ENCODE data around the gene PTPRB. TPM values are rescaled to one million over a fixed set of nuclear protein-coding genes. Genes with fewer than 3 reads are reported as not detected.

PTPRB gene
- total RNA-seq, 1 experiment from 2014 or later: 0.17 TPM

DNA sequence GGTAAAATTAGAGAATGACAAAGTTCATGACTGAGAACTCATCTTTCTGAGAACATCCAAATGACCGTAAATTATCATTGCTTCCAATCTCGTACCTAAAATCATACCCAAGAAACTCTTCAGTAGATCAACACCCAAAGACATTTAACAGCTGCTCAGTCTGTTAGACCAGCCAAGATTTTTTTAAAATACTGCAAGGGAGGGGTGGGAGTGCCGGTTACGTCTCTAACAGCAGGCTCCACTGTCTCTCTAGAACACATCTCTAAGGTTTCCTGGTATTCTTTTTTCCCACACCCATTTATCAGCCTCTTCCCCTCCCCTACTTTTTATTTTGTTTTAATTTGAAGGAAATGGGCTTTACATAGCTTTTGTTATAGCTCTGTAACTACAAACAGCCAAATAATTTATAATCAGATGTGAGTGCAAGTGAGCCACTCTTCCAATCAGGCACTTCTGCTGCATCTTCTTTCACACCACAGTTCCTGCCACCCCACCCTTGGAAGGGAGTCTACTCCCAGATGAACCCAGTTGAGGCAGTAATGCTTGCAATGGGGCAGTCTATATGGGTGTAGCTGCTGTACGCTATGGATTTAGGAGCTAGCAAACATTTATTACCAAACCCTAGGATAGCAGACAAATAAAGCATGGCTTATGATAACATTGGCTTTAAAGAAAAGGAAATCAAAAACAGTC lies 21.9 kb downstream of the PTPRB start:
- no peak for DNase-seq (ENCODE audit: low read depth, low spot score)
- Histone ChIP-seq H4K20me1 (ENCODE audit: insufficient read depth) (no peaks in the 10 kb centered on the region), H3K27ac (ENCODE audit: low read depth, low read length) (no peak overlapping the region), H3K9ac (ENCODE audit: low read length) (no peak overlapping the region), H3K79me2 (ENCODE audit: insufficient read depth, low read length) (no peaks in the 10 kb centered on the region), H3K4me2 (ENCODE audit: low read length) (no peak overlapping the region), H3K9me2 (ENCODE audit: insufficient read depth) (no peaks in the 10 kb centered on the region), H3K36me3 (ENCODE audit: control insufficient read depth in 1 of 2, insufficient read depth in 2 of 2, low read length in 2 of 2) (no peaks in the 10 kb centered on the region), H3K9me3 (ENCODE audit: control insufficient read depth in 1 of 2, insufficient read depth in 1 of 2, low read depth in 1 of 2, low read length in 2 of 2) (no peaks in the 10 kb centered on the region), H3K27me3 (ENCODE audit: insufficient read depth, low read length) (no peaks in the 10 kb centered on the region), H3K4me1 (ENCODE audit: control insufficient read depth in 1 of 2, insufficient read depth in 2 of 2, low read length in 2 of 2) (no peaks in the 10 kb centered on the region), H2AFZ (ENCODE audit: low read depth, low read length, poor library complexity, severe bottlenecking) (no peak overlapping the region), H3K4me3 (replicated peaks in 1 of 2; ENCODE audit: low read depth in 1 of 2, low read length in 2 of 2) (no peak overlapping the region)
- CTCF ChIA-PET: no interaction called here
- no peak for ATAC-seq
- intact Hi-C loops (cut with micrococcal nuclease): no loop called here
- TF ChIP-seq JUND (IDR thresholded peaks at IDR 0.05) (no peak), ATF3 (IDR thresholded peaks at IDR 0.05) (no peak), ZFX (IDR thresholded peaks at IDR 0.05) (no peak), SP1 (IDR thresholded peaks at IDR 0.05; ENCODE audit: low read depth) (no peak), CBX3 (IDR thresholded peaks at IDR 0.05; ENCODE audit: low read depth) (no peak), SIN3A (IDR thresholded peaks at IDR 0.05; ENCODE audit: low read depth) (no peak), YY1 (IDR thresholded peaks at IDR 0.05; ENCODE audit: extremely low read depth, insufficient replicate concordance, low read depth, low read length) (no peak), ZNF274 (IDR thresholded peaks at IDR 0.05; ENCODE audit: low read depth, low read length) (no peak), REST (IDR thresholded peaks at IDR 0.05; ENCODE audit: low read depth) (no peak), EGR1 (IDR thresholded peaks at IDR 0.05; ENCODE audit: low read depth) (no peak), ELF1 (IDR thresholded peaks at IDR 0.05; ENCODE audit: borderline replicate concordance, low read depth) (no peak), POLR2AphosphoS5 (IDR thresholded peaks at IDR 0.05; ENCODE audit: low read depth, low read length) (no peak), RAD21 (IDR thresholded peaks at IDR 0.05; ENCODE audit: low read depth) (no peak), CEBPB (IDR thresholded peaks at IDR 0.05; ENCODE audit: low read depth) (no peak), EZH2 (IDR thresholded peaks at IDR 0.05) (no peak)
- TF ChIP-seq, protein P1, sequence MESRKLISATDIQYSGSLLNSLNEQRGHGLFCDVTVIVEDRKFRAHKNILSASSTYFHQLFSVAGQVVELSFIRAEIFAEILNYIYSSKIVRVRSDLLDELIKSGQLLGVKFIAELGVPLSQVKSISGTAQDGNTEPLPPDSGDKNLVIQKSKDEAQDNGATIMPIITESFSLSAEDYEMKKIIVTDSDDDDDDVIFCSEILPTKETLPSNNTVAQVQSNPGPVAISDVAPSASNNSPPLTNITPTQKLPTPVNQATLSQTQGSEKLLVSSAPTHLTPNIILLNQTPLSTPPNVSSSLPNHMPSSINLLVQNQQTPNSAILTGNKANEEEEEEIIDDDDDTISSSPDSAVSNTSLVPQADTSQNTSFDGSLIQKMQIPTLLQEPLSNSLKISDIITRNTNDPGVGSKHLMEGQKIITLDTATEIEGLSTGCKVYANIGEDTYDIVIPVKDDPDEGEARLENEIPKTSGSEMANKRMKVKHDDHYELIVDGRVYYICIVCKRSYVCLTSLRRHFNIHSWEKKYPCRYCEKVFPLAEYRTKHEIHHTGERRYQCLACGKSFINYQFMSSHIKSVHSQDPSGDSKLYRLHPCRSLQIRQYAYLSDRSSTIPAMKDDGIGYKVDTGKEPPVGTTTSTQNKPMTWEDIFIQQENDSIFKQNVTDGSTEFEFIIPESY (IDR thresholded peaks at IDR 0.05; ENCODE audit: extremely low read depth, insufficient replicate concordance, low read length): no peak
- TF ChIP-seq, protein P2, sequence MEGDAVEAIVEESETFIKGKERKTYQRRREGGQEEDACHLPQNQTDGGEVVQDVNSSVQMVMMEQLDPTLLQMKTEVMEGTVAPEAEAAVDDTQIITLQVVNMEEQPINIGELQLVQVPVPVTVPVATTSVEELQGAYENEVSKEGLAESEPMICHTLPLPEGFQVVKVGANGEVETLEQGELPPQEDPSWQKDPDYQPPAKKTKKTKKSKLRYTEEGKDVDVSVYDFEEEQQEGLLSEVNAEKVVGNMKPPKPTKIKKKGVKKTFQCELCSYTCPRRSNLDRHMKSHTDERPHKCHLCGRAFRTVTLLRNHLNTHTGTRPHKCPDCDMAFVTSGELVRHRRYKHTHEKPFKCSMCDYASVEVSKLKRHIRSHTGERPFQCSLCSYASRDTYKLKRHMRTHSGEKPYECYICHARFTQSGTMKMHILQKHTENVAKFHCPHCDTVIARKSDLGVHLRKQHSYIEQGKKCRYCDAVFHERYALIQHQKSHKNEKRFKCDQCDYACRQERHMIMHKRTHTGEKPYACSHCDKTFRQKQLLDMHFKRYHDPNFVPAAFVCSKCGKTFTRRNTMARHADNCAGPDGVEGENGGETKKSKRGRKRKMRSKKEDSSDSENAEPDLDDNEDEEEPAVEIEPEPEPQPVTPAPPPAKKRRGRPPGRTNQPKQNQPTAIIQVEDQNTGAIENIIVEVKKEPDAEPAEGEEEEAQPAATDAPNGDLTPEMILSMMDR (IDR thresholded peaks at IDR 0.05 in 2 of 3, conservative IDR thresholded peaks at IDR 0.05 in 1 of 3; ENCODE audit: borderline replicate concordance in 1 of 3, insufficient read depth in 1 of 3, low read depth in 2 of 3, low read length in 2 of 3): no peak
- no TSS peak for BruUV-seq (replicated peaks)
- RAD21 ChIA-PET (ENCODE audit: low non-redundant PET in 1 of 2, low total read pairs in 2 of 2, uncharacterized antibody in 2 of 2, unreplicated experiment in 2 of 2): no interaction called here
- POLR2A ChIA-PET: no interaction called here
